GM12873 (cell line): ENCODE data around the gene ROR1.

Experiments used
- TF ChIP-seq, protein P1 (sequence below): IDR thresholded peaks from 2 replicates; pipeline ENCODE4 v1.5.1; 2012; ENCODE audit warnings: low read depth, mild to moderate bottlenecking, moderate library complexity, low read length, control low read depth; ENCODE audit not compliant: insufficient read depth; ENCODE audit errors: missing control alignments

Gene ROR1

DNA sequence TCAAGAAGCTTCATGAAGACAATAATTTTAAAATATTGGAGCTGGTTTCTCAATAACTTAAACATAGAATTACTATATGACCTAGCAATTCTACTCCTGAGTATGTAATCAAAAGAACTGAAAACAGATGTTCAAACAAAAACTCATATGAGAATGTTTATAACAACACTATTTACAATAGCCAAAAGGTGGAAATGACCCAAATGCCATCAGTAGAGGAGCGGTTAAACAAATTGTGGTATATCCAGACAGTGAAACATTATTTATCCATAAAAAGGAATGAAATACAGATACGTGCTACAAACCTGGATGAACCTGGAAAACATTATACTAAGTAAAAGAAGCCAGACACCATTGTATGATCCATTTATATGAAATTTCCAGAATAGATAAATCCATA lies 366.8 kb downstream of the ROR1 start:
- TF ChIP-seq, protein P1, sequence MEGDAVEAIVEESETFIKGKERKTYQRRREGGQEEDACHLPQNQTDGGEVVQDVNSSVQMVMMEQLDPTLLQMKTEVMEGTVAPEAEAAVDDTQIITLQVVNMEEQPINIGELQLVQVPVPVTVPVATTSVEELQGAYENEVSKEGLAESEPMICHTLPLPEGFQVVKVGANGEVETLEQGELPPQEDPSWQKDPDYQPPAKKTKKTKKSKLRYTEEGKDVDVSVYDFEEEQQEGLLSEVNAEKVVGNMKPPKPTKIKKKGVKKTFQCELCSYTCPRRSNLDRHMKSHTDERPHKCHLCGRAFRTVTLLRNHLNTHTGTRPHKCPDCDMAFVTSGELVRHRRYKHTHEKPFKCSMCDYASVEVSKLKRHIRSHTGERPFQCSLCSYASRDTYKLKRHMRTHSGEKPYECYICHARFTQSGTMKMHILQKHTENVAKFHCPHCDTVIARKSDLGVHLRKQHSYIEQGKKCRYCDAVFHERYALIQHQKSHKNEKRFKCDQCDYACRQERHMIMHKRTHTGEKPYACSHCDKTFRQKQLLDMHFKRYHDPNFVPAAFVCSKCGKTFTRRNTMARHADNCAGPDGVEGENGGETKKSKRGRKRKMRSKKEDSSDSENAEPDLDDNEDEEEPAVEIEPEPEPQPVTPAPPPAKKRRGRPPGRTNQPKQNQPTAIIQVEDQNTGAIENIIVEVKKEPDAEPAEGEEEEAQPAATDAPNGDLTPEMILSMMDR, result no peak

DNA sequence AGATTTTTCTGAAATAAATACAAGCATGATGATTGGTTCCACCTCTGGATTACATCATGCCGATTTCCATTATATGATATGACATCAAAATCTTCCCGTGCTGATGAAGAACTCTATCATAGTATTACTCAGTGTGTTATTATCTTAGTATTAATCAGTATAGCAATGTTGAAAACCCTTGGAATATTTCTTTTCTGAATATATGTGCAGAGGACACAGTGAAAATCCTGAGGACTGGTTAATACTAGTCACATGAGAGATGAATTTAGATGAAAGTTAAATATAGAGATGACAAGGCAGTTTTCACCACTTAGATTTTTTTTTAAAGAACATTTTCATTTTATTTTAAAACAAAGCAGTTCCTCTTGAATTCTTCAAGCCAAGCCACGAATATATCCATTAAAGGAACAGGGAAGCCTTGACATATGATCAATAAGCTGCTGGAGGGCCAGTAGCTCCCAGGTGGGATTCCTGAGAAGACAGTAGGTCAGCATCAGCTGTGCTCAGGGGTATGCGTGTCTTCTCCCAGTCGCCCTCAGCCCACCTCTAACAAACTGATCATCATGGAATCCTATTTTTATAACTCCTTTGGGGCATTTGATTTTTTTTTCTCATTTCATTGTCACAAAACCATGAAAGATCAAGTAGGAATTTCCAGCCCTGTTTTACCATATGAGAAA lies 373.4 kb downstream of the ROR1 start:
- TF ChIP-seq, protein P1, result no peak

DNA sequence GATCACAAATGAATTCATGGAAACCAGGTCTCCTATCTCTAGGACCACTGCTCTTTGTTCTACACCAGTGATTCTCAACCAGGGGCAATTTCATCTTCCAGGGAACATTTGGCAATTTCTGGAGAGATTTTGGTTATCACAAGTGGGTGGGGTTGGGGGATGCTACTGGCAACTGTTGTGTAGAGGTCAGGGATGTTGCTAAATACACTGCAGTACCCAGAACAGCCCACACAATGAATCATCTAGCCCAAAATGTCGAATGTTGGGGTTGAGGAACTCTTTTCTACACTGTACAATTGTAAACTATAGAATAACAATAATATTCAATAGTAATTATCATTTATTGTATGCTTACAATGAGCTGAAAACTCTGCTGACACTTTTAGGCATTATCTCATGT lies 373.9 kb downstream of the ROR1 start:
- TF ChIP-seq, protein P1, result no peak

DNA sequence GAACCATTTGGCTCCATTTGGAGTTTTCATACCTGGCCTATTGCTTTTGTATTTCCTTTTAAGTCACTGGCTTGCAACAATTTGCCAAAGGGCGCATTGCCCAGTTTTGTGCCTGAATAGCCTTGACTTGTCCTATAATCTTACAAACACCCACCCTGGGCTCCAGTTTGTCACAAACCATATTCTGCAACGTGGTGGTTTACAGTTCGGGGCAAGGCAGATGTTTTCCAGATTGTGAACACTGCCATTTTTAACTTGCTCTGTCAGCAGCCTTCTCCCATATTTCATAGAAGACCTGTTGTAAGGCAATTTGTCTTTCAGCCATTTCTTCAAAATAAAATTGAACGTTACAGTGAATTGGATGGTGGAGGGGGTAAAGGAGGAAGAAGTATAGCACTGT lies 376.4 kb downstream of the ROR1 start:
- TF ChIP-seq, protein P1, result no peak

DNA sequence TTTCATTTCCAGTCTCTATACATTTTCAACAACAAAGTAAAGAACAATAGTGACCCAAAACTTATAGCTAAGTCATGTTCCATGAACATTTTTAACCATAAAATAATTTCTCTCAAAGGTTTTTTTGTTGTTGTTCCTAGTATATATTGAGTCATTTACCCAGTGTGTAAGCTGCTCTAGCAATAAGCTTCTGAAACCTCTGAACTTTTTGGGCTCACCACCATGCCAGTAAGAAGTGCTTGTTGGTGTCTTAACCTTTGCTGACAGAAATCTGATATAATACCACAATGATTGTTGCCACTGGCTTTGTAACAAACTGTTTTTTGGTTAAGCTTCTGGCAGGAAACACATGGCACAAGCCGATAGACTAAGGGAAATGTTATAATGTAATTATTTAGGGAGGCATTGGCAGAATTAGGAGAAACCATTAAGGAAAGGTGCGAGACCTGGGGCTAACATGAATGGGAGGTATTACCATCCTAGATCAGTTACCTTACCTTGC lies 377.0 kb downstream of the ROR1 start:
- TF ChIP-seq, protein P1, result no peak

DNA sequence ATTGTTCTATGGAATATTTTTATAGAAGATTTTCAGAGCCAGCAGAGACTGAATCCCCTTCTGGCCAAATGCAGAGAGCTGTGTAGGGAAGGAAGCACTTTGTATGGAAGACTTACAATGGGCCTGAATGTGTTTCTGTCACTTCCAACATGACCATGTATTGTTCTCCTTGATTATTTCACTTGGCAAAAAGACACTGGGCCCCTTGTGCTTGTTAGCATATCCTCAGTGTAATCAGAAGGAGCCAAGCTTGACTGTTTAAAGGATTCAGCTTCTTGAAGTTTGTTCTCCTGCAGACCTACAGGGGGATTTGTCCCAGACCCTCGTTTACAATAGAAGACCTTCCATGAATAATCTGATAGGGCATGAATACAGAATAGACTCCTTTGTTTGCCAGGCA lies 381.5 kb downstream of the ROR1 start:
- TF ChIP-seq, protein P1, result no peak

DNA sequence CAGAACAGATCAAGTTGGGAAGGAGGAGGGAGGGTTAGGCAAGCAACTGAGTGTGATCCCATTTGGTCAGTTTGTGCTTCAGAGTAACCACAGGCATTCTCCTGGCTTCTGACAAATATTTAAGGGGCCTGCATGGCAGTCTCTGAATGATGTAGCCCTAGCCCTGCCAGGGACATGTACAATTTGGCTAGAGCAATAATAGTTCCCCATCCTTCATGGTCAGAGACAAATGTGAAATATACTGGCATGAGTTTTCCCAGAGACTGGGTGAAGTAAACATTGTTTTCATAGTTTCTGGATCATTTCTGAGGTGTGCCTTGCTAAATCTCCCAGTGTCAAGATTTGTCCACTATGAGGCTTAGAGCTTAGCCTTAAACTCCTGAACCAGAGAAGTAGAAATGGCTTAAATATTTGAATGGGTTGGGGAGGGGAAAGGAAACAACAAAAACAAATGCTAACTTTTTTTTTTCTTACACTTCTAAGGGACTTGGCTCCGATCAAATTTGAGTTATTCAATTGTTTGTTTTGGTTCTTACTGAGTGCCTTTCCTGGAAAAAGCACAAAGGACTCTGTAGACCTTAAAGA lies 387.6 kb downstream of the ROR1 start:
- TF ChIP-seq, protein P1, result no peak
